Endothelial cell of umbilical vein (primary cell): Measurements from ENCODE around the gene TOP1. TPM values are rescaled to one million over a fixed set of nuclear protein-coding genes. Genes with fewer than 3 reads are reported as not detected.

Experiments
- BruUV-seq: library from RNA; stranded (reverse); fragments of 400-500 nt; replicated peaks from 2 replicates; lab custom pipeline; 2021; lab: Mats Ljungman, UMichigan
- CTCF ChIA-PET: fragments of 300-600, 350-600 bp; sonication (Branson Sonifier 250); formaldehyde crosslinking; loops from one replicate; lab custom pipeline; 2021; ENCODE audit warnings: antibody characterized with exemption, inconsistent platforms; lab: Charles Lee
- POLR2A ChIA-PET: fragments of 300-600, 350-600 bp; sonication (Branson Sonifier 250); formaldehyde crosslinking; loops from one replicate; lab custom pipeline; 2021; ENCODE audit warnings: antibody characterized with exemption, inconsistent platforms; lab: Charles Lee
- DNase-seq: peaks from one replicate; pipeline ENCODE4 v3.0.0-alpha.2; 2011; ENCODE audit warnings: low read depth, low spot score
- FAIRE-seq: peaks from 2 replicates; lab custom pipeline; 2011; peaks lifted over from hg19 to GRCh38; lab: Jason Lieb, UNC
- H2AFZ ChIP-seq: 2 replicates; pipeline ENCODE4 v1.6.0; 2012; ENCODE audit warnings: low read depth, low read length, control low read depth, inconsistent platforms
- H3K27ac ChIP-seq: 2 replicates; pipeline ENCODE4 v1.5.1; 2011; ENCODE audit warnings: low read depth, mild to moderate bottlenecking, control low read depth, low read length, moderate library complexity; ENCODE audit not compliant: insufficient read depth
- H3K27me3 ChIP-seq, 2 experiments: 2 replicates each; pipeline versions ENCODE4 v1.6.0 to v1.6.1; 2011; ENCODE audit warnings: low read length in 2 of 2, mixed read lengths in 1 of 2; ENCODE audit not compliant: control insufficient read depth in 2 of 2, insufficient read depth in 2 of 2
- H3K36me3 ChIP-seq, 2 experiments: 2 replicates in 1 of 2; 3 replicates in 1 of 2; pipeline ENCODE4 v1.5.1; 2011; ENCODE audit warnings: low read length in 2 of 2, mild to moderate bottlenecking in 1 of 2, moderate library complexity in 1 of 2; ENCODE audit not compliant: control insufficient read depth in 2 of 2, insufficient read depth in 2 of 2; ENCODE audit errors: extremely low read depth in 1 of 2
- H3K4me1 ChIP-seq: 3 replicates; pipeline ENCODE4 v1.5.1; 2011; ENCODE audit warnings: mild to moderate bottlenecking, low read length; ENCODE audit not compliant: control insufficient read depth, insufficient read depth; ENCODE audit errors: extremely low read depth
- H3K4me2 ChIP-seq: 2 replicates; pipeline ENCODE4 v1.6.1; 2011; ENCODE audit warnings: low read length, control low read depth, mixed read lengths; ENCODE audit not compliant: insufficient read depth
- H3K4me3 ChIP-seq, 3 experiments: fragments of 200-600 bp in 1 of 3; sonication (generic), shearing (Covaris generic) in 1 of 3; replicated peaks in 1 of 3; 2 replicates each; pipeline ENCODE4 v1.5.1; 2011 to 2016; ENCODE audit warnings: control low read depth in 3 of 3, low read length in 3 of 3, mild to moderate bottlenecking in 2 of 3, inconsistent platforms in 1 of 3, low read depth in 1 of 3, moderate library complexity in 1 of 3; ENCODE audit not compliant: insufficient read depth in 1 of 3
- H3K79me2 ChIP-seq: 2 replicates; pipeline ENCODE4 v1.6.0; 2012; ENCODE audit warnings: low read length, inconsistent platforms; ENCODE audit not compliant: control insufficient read depth, insufficient read depth
- H3K9ac ChIP-seq: replicated peaks from 2 replicates; pipeline ENCODE3; 2011; ENCODE audit warnings: low read length, control low read depth; ENCODE audit not compliant: insufficient read depth; ENCODE audit errors: extremely low read depth
- H3K9me1 ChIP-seq: replicated peaks from 3 replicates; pipeline ENCODE4 v1.6.0; 2011; ENCODE audit warnings: mild to moderate bottlenecking, low read length; ENCODE audit not compliant: control insufficient read depth, insufficient read depth; ENCODE audit errors: extremely low read depth
- H3K9me3 ChIP-seq: replicated peaks from 2 replicates; pipeline ENCODE4 v1.5.1; 2012; ENCODE audit warnings: low read length, inconsistent platforms; ENCODE audit not compliant: control insufficient read depth, insufficient read depth
- H4K20me1 ChIP-seq: replicated peaks from 2 replicates; pipeline ENCODE3; 2011; ENCODE audit warnings: mild to moderate bottlenecking, low read length; ENCODE audit not compliant: control insufficient read depth, insufficient read depth; ENCODE audit errors: extremely low read depth
- CTCF ChIP-seq, 2 donors: IDR thresholded peaks; 1 replicate in 1 of 2; 2 replicates in 1 of 2; pipeline ENCODE4 v1.5.1; 2011; ENCODE audit warnings: low read length in 2 of 2, mild to moderate bottlenecking in 2 of 2, moderate library complexity in 2 of 2, control low read depth in 1 of 2, inconsistent platforms in 1 of 2, low read depth in 1 of 2; ENCODE audit not compliant: insufficient read depth in 1 of 2; ENCODE audit errors: extremely low read depth in 1 of 2
- FOS ChIP-seq: IDR thresholded peaks from 2 replicates; pipeline ENCODE4 v1.6.1; 2011; ENCODE audit warnings: mild to moderate bottlenecking, low read length, moderate library complexity, borderline replicate concordance; ENCODE audit not compliant: insufficient read depth
- GATA2 ChIP-seq: IDR thresholded peaks from 2 replicates; pipeline ENCODE4 v1.7.0; 2011; ENCODE audit warnings: low read depth, mild to moderate bottlenecking, moderate library complexity, mixed read lengths, low read length; ENCODE audit not compliant: insufficient read length, insufficient read depth
- MAX ChIP-seq: IDR thresholded peaks from 2 replicates; pipeline ENCODE4 v1.6.1; 2011; ENCODE audit not compliant: insufficient read depth, insufficient read length
- MYC ChIP-seq: IDR thresholded peaks from one replicate; pipeline ENCODE4 v1.6.1; 2011; ENCODE audit warnings: mild to moderate bottlenecking, low read depth, low read length
- POLR2A ChIP-seq: IDR thresholded peaks from 2 replicates; pipeline ENCODE4 v1.6.1; 2012; ENCODE audit warnings: low read depth, mild to moderate bottlenecking, control low read depth, low read length
- POLR2AphosphoS5 ChIP-seq: IDR thresholded peaks from 2 replicates; pipeline ENCODE4 v1.6.1; 2012; ENCODE audit warnings: low read depth, mild to moderate bottlenecking, control low read depth, low read length, moderate library complexity; ENCODE audit not compliant: insufficient read depth
- dilution Hi-C: fragments of 300-500 bp; cut with MboI; formaldehyde crosslinking; loops from one replicate; pipeline ENCODE4 v1.15.0; 2019; ENCODE audit warnings: low sequenced_read_pairs; ENCODE audit not compliant: extremely low pct_ligation_motif_present
- intact Hi-C: fragments of 100-400 bp; cut with micrococcal nuclease; formaldehyde crosslinking; loops from one replicate; pipeline ENCODE4 v1.10.0; 2022
- polyA plus RNA-seq, 4 experiments: library from polyadenylated mRNA; depleted of rRNA in 3 of 4; stranded (reverse) in 3 of 4; unstranded in 1 of 4; fragments of >200 nt; gene quantifications; 2 replicates each; pipeline versions ENCODE4 v1.2.1 to v1.2.3, GENCODE V29; 2011 to 2012; ENCODE audit warnings: missing spikeins in 1 of 4
- total RNA-seq: library from RNA; stranded (reverse); gene quantifications from 2 replicates; pipeline ENCODE4 v1.2.3, GENCODE V29; 2021

TOP1 gene
- total and polyA plus RNA-seq, 2 donors (not counting 3 experiments of a cell fraction or from before 2014, with no cell fraction given), result 7.0 to 77.4 TPM

- ChIA-PET POLR2A (no interaction called here), CTCF (interaction anchor here (0.6 to 1.6 kb wide), 4 partner anchors 12 to 619 kb away, joined by 3 to 4 read pairs (median 4); no protein-coding TSS in a partner anchor)
- H3K9me1 ChIP-seq, result no peaks in the 10 kb centered on the region
- no peak overlapping the region for H3K4me3 ChIP-seq
- peaks cover 41% of the 10 kb centered on the region for H3K79me2 ChIP-seq
- no peak overlapping the region for H3K4me2 ChIP-seq
- TF ChIP-seq CTCF (IDR thresholded peaks at IDR 0.05; ENCODE audit: extremely low read depth in 1 of 2, insufficient read depth in 1 of 2, low read depth in 1 of 2, low read length in 2 of 2) (no peak), GATA2 (no peak)
- H3K27ac ChIP-seq, result no peak overlapping the region
- dilution Hi-C loops (no loop called here), intact Hi-C loops (no loop called here)
- H3K4me1 ChIP-seq, result peaks cover under 1% of the 10 kb centered on the region
- H4K20me1 ChIP-seq, result no peaks in the 10 kb centered on the region
- H3K9me3 ChIP-seq, result no peaks in the 10 kb centered on the region
- no TSS peak for BruUV-seq
- no peak for DNase-seq
- H3K36me3 ChIP-seq, result no peaks in the 10 kb centered on the region
- no peaks in the 10 kb centered on the region for H3K27me3 ChIP-seq
- no peak overlapping the region for H3K9ac ChIP-seq
- no peak for FAIRE-seq
- no peak overlapping the region for H2AFZ ChIP-seq
Observed at GRCh38 chr20:40997116-40997515, 31.5 kb upstream of the TOP1 start.

- DNase-seq, result no peak
- no peak for TF ChIP-seq CTCF (IDR thresholded peaks at IDR 0.05; ENCODE audit: extremely low read depth in 1 of 2, insufficient read depth in 1 of 2, low read depth in 1 of 2, low read length in 2 of 2)
- TF ChIP-seq MAX, result no peak
- no peak for TF ChIP-seq FOS
- no peak for TF ChIP-seq MYC
- no peak for TF ChIP-seq POLR2A
- TF ChIP-seq POLR2AphosphoS5, result no peak
- Histone ChIP-seq H3K9ac (no peak overlapping the region), H3K27me3 (no peaks in the 10 kb centered on the region), H3K9me3 (no peaks in the 10 kb centered on the region), H3K79me2 (peaks cover 52% of the 10 kb centered on the region), H3K4me3 (no peak overlapping the region), H3K27ac (no peak overlapping the region), H3K36me3 (no peaks in the 10 kb centered on the region), H2AFZ (no peak overlapping the region), H3K9me1 (no peaks in the 10 kb centered on the region), H3K4me1 (peaks cover 26% of the 10 kb centered on the region), H3K4me2 (no peak overlapping the region), H4K20me1 (no peaks in the 10 kb centered on the region)
- CTCF ChIA-PET, result interaction anchor here (1.2 to 1.8 kb wide), 3 partner anchors 9 to 95 kb away, joined by 3 to 7 read pairs (median 3); no protein-coding TSS in a partner anchor
- BruUV-seq, result no TSS peak
- POLR2A ChIA-PET, result no interaction called here
- dilution Hi-C loops, result no loop called here
- intact Hi-C loops, result loop anchor here (10.0 kb wide), 1 partner anchor 325 kb away; no protein-coding TSS in a partner anchor
- no peak for FAIRE-seq
Observed at GRCh38 chr20:40999841-41000240, 28.8 kb upstream of the TOP1 start.
